ENCODE results near the gene NTRK3.

Gene NTRK3

DNA sequence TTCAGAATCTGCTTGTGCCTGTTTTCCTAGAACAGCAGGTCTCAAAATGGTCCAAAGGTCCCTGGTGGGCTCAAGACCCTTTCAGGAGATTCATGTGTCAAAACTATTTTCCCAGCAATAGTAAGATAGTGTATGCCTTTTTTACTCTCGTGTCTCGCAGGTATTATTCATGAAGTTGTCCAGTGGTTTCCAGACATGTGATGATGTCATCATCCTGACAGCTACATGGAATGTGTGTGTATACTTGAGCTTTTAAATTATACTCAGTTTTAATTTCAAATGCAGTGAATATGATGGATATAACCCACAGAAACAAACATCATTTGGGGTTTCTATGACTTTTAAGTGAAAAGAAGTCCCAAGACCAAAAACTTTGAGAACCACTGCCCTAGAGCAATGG, 288.6 kb downstream of the NTRK3 start:
- no peak for DNase-seq

DNA sequence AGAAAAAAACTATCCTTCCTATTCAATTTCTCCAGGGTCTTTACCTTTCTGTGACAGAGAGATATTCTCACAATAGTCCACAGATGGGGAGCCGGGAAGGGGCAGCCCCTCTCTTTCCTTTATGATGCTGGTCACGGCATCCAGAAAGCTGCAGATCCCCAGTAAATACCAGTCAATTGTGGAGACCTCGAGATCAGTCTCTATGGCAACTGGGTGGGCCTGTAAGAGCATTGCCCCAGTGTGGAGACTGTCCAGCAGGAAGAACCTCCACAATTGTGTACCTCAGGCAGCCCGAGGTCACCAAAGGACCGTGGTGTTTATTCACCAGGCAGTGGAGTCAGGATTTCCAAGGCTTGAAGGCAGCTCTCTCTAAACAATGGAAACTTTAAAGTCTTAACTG, 291.2 kb downstream of the NTRK3 start:
- no peak for DNase-seq

DNA sequence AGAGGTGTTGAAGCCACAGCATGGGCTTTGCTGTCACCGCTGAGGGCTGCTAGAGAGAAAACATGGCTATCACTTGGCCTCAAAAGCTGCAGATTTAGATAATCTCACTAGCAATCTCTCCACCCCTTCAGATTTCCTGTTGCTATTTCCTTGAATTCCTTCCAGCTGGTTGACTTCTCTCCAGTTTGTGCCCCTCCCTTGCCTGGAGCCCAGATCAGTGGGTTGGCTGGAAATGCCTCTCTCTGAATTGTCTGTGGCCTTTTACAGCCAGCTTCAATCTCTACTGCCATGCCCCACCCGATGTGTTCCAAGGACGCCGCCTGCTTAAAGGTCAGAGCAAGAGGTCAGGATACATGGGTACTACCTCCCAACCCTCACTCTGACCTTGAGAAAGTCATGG, 294.1 kb downstream of the NTRK3 start:
- no peak for DNase-seq

DNA sequence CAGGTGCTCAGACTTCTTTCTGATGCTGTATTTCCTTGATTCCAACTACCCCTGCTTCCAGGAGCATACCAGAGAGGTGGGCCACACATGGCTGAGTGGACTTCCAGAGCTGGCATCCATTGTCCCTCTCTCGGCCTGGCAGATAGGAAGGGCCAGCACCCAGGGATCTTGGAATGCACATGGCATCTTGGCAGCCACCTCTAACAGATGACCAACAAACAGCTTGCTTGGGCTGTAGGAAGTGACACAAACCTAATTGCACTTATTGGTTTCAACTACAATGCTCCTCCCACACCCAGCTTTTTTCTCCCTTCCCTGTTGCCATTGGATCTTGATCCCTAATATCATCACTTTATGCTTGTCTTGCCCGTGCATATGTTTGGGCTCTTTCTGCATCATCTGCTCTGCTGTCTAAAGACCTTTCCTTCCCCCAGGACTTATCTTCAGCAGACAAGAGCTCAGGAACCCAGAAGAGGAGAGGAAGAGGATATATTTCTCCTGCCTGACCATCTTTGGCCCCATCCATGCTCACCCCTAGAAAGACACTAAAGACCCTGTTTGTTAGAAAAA, 294.6 kb downstream of the NTRK3 start:
- DNase-seq, result no peak

DNA sequence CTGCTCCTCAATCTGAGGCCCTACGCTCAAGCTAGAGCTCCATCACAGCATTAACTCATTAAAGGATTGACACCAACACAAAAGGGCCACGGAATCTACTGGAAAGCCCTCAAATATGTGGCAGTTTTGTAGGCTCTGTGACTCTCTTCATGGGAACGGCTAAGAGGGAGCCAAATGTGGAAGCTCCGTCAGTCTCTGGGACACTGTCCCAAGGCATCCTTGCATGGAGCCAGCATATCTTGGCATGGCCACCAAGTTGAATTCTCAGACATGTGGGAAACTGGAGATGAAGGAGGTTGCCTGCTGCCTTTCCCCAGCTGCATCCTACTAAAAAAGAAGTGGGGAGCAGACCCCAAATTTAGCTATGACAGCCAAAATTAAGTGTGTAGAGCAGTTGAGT, 296.9 kb downstream of the NTRK3 start:
- no peak for DNase-seq

DNA sequence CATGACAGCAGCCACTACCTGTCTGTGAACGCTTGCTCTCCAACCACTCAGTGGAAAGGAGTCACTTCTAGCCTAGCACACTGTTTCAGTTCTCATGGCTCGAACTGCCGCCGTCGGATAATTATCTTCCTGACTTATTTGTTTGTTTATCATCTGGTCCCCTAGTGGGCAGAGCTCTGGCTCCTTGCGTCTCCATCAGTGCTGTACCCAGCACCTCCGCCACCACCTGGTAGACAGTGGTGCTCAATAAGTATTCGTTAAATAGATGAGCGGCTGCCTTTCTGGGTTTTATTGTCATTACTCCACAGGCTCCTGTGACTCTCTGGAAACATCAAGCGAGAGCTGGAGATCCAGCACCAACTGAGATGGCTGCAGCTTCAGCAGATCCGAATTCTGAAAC, 297.5 kb downstream of the NTRK3 start:
- DNase-seq, result no peak

DNA sequence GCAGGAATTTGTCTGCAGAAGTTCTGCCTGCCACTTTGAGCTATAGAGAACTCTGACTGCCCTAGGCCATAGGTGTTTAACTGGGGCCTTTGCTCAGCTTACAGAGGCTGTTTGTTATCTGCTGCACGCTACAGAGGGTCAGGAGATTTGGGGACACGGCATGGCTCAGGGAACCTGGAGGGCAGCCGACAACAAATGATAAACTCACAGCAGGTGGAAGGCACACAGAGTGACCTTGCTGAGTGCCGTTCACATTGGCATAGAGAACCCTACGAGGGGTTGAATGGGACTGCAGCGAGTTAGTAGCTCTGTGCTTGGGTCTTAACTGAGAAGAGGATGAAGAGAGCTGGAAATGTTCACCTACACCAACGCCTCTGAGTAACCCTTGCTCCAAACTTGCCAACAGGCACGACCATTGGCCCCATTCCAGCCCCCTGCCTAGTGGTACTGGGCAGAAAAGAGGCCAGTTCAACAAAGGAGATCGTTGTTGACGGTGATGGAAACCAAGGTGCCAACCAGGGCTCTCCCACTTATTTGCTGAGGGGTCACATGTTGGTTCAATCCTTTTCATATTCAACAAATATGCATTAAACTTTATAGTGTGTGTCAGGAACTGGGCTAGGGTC, 301.1 kb downstream of the NTRK3 start:
- DNase-seq, result no peak

DNA sequence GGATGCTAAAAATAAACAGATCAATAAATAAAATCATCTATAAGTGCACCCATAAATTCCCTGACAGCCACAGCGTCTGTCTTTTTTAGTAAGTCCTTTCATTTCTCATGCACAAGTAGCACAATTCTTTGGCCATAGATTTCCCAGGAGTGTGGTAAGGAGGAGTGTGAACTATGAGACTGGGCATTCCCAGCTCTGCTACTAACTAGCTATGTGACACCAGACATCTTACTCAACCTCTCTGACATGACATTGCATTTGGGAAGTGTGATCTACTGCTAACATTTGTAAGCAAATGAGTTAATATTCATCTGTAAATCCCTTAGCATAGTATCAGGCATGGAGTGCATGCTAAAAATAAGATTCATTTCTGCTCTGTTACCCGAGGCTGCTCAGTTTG, 301.7 kb downstream of the NTRK3 start:
- DNase-seq, result no peak

DNA sequence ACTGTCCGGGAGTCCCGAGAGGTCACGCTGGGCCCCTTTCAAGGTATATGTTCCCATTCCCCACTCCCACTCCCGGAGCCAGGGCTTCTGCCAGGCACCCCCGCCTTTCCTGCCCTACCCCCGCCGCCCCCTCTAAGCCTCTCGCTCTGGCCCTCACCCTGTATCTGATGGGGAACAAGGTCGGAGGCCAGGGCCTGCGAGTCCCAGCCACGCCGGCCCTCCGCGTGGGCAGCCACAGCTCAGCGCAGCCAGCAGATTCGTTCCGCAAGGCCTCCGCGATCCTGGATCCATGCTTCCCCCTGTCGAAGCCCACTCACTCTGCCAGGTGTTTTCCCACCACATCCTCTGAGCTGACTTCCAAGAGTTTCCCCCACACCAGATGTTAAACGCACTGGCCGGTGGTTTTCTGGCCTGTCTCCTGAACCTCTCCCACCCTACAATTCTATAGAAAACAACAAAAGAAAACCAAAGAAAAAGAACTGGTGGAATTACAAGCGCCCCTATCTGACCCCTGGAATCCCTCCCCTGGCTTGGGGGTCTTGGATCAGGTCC, 303.7 kb downstream of the NTRK3 start:
- no peak for DNase-seq

DNA sequence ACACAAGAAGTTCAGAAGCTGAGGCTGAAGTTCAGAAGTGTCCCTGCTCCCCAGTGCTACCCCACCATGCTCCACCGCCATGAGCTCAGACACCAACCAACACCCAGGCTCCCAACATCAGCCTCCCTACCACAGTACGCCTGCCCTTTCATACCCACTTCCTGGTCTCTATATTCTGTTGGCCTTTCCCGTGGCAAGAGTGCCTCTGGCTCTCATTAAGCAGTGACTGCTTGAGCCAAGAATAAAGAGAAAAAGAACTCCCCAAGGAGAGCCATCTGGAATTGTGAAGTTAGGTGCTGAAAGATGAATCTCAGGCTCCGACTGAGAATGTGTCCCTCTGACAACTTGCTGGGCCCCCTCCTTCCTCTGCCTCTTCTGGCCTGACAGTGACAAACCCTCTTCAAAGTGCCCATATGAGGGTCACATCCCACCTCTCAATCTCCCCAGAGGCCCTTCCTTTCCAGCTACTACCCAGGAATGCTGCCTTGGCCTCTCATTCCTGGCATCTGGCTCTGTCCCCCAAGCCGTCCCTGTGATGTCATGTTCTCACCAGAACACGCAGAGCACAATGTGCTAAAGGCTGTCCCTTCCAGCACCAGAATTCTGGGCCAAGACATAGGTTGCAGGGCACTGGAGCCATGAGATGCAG, 306.8 kb downstream of the NTRK3 start:
- no peak for DNase-seq

DNA sequence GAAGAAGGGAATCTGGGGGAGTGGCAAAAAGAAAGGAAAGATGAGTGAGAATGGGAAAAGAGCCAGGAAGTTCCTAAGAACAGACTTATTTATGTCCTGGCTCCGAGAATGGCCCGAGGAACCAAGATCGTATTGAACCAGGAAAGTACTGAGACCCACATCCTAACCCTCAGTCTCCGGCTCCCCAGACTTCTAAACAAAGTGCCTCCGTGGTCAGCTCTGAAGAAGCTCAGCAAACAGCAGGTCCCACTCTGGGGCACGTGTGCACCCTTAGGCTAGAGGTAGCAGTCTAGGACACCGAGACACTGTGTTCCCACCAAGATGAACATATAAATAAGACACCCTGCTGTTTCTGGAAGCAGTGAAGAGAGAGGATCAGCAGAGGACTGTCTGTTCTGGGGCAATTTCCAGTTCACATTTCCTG, 307.4 kb downstream of the NTRK3 start:
- no peak for DNase-seq

DNA sequence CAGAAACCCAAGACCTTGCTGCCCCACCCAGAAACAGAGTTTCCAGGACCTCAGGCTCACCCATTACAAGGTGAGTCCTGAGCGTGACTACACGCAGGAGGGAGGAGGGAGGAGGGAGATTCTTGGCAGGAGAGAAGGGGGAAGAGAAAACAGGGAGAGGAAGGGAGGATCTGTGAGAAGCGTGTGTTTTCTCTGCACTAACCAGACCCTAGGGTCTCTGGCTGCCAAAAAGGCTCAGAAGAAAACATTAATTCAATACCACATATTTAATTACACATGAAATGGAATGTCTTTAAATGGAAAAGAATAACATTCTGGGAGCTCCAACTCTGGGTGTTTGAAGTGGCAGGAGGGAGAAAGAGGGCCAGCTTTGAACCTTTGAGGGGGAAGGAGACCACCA, 309.0 kb downstream of the NTRK3 start:
- DNase-seq, result no peak

DNA sequence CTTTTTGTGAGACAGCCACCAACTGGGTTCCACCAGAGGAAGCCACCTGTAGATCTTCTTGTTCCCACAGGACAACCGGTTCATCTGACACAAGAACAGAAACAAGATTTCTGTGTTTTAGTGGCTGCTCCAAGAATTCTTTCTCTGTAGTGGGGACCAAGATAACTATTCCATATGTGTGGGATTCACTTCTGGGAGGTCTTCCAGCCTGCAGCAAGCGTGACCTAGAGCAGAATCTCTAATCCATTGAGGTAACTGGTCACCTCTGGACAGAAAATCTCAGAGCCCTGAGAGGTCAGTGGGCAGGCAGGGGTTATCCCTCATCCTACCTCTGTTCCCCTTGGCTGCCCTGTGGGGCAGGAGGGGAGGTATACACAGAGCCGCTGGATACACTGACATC, 311.3 kb downstream of the NTRK3 start:
- DNase-seq, result no peak

DNA sequence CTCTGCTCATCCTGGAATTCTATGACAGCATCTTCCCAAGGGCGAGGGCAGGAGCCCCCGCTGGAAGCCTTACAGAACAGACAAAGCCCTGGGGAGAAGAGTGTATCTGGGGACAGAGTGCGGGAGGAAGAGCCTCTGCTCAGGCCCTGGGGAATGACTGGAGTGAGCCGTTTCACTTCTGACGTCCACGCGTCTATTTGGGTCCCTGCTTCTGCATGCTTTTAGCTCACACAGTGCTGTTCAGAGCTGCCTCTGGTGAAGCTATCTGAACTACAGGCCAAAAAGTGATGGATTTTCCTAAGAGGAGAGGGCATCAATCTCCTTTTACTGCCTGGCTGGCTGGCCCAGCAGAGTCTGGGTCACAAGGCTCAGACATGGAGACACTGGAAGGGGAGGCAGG, 311.8 kb downstream of the NTRK3 start:
- DNase-seq, result no peak

DNA sequence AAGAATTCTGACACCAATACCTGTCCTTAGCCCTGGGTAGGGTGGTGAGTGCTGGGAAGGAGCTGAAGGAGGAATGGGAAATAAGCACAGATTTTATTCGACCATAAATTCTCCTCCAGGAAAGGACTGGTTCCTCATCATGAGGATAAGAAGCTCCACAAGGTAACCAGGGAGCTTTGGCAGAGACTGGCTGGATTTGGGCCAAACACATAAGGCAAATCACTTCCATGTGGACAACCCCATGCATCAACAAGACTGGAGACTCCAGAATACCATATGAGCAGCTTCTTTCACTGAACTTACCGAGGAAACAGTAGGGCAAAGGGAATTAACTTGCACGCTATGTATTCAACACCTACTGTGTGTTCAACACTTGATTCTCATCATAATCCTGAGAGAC, 312.5 kb downstream of the NTRK3 start:
- no peak for DNase-seq

DNA sequence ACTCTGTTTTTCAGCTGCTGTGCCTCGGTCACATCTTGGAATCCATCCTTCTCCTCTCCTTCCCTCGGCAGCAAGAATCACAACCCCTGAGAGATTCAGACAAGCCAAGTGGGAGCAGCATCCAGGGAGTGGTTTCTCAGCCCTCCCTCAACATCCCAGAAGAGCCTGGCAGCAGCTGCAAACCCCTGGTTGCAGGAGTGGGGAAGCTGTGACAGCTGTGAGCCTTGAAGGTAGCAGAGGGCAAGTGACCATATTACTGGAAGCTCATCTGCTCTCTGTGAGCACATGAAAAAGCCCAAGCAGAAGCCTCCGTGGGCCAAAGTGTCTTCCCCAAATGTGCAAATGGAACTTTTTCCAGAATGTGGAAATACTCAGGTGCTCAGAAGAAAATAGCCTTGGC, 312.9 kb downstream of the NTRK3 start:
- DNase-seq, result no peak

DNA sequence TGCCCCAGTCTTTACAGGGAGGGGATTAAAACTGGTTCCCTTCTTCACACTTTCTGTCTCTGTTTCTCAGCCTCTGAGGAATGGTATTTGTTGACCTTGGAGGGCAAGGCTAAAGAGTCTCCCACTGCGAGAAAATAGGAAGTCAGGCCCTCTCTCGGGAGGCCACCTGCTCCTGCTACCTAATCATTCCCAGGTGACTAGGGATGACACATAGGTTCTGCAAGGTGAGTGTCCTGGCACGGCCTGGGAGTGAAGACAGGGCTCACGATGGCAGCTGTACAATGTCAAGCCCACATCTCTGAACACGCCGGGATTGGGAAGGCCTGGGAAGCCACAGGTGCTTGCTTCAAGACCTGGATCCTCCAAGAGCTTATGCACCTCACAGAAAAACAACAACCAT, 314.2 kb downstream of the NTRK3 start:
- DNase-seq, result no peak

DNA sequence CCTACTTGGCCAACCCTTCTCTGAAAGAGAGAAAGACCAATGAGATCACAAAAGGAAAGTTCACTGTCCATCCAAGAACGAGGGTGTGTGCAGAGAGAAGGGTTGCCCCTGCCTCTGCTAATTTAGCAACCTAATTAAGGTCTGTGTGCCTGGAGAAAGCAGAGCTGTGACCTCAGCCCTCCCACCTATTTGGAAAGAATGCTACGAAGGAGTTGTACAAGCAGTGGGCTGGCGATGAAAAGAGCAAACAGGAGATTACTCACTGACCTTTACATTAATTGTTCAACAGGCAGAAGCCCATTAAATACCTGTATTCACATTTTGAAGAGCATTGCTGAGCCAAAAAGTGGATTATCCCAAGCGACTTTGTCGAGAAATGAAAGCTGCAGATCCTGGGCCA, 314.9 kb downstream of the NTRK3 start:
- DNase-seq, result no peak

DNA sequence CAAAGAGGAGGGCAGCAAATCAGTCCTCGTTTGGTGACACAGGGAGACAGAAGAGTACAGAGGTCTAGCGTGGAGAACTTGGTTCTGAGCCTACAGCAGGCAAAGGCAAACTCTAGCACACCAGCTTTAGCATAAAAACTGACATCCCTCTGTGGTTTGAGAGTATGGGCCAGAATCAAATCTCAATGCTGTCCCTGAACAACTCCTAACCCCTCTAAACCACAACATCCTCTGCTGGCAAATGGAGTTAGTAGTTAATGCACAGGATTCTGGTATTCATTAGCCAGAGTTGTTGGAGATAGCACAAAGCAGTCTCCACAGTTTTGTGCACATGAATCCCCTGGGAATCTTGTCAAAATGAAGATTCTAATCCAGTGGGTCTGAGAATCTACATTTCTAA, 315.8 kb downstream of the NTRK3 start:
- no peak for DNase-seq

DNA sequence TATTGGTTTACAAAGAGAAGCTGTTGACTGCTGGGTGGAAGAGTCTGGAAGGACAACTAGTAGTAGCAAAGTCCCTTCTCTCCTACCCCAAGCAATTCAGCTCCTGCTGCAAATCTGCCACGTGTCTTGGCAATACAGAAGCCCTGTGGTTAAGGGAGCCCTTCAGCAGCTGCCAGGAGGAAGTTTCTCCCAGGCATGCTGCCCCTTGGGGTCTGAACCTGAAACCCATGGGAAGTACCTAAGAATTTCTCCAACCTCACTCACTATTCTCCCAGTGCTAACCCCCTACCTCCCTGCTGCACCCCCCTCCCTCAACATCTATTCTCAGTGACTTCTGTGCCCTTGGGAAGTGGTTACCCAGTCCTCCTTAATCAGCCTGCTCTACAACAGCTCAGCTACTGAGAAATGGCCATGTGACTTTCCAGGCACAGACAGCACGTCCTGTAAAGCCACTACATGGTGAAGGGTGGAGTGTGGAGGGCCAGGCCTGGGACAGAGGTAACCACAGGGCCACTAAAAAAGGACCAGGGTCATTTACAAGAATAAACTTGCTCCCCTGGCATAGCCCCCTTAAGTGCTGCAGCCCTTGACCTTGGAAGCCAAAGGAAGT, 316.6 kb downstream of the NTRK3 start:
- no peak for DNase-seq

DNA sequence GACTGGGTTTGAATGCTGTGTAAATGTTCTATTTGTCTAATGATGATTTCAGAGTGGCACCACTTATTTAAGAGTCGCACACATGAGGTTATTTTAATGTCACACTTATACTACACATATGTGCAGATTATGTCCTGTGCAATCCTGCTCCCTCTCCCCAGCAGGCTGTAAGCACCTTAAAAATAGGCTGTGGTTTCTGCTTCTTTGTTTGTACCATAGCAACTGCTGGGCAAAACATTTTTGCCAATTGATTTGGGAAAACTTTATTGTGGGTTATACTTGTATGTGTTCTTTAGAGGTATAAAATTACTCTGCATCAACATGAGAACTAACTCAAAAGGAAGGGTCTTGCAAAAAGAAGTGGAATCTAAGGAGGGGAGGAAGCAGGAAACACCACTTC, 318.5 kb downstream of the NTRK3 start:
- DNase-seq, result no peak

DNA sequence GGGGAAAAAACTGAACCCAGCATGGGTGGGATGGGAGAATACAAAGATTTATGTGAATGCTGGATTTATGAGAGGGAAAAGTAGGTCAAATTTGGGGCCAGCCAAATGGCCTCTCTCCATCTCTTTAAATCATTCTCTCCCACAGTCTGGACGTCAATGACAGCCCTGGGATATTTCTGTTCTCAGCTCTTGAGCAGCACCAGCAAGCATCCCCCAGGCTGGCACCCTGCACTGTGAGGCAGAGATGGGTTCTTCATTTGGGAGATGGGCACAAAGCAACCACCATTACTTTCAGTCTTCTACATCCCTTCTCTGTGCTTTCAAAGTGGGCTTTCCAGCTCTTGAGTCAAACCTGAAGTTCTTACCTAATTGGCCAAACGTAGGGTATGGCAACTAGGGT, 321.0 kb downstream of the NTRK3 start:
- DNase-seq, result no peak

DNA sequence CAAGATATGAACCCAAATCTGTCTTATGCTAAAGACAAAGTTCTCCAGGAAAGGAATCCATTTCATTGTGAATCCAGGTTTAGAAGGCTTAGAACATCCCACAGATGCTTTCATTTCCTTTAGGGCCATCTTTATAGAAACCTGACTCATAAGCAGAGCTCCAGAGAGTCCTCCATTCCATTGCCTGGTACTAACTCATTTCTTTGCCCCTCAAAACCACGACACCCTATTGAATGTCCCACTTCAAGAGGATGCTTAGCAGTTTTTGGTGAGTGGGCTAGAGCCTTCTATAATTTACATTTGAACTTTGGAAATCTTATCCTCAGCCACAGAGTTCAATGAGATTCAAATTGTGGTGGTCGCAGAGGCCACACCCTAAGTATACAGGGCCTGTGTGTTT, 325.0 kb downstream of the NTRK3 start:
- no peak for DNase-seq

DNA sequence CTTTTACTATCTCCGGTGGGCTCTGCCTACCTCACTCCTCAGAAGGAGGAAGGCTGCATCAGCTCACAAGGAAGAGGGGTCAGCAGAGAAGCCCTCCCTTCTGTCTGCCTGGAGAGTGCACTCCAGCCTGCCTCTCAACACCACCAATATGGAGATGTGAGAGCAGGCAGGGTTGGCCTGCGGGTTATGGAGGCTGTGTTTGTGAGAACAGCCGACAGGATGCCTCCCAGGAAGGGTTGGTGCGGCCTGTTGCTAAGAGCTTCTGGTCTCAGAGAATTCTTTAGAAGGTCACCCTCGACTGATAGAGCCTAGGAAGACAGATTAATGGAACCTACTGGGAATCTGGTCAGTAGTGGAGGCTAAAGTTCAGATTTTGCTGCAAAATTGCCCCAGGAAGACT, 326.1 kb downstream of the NTRK3 start:
- no peak for DNase-seq
